SK-N-SH (cell line): ENCODE measurements around the gene TTC23. TPM values are rescaled to one million over a fixed set of nuclear protein-coding genes. Genes with fewer than 3 reads are reported as not detected.

Experiments
- CTCF ChIA-PET: fragments of 300-600, 350-600 bp; formaldehyde crosslinking; extraction: SDS; loops from one replicate; lab custom pipeline; 2021; lab: Yijun Ruan, JAX
- POLR2A ChIA-PET: fragments of 350-600 bp; sonication (Branson Sonifier 250); formaldehyde crosslinking; extraction: SDS; loops from one replicate; lab custom pipeline; 2020; ENCODE audit warnings: antibody characterized with exemption, inconsistent platforms; lab: Yijun Ruan, JAX
- DNase-seq: peaks from one replicate; pipeline ENCODE4 v3.0.0; 2012
- H2AFZ ChIP-seq: fragments of 200-600 bp; sonication (generic); 2 replicates; pipeline ENCODE4 v1.8.1; 2016; ENCODE audit warnings: antibody characterized with exemption, mild to moderate bottlenecking, low read depth
- H3F3A ChIP-seq: fragments of 200-600 bp; sonication (generic); replicated peaks from 2 replicates; pipeline ENCODE3; 2016; ENCODE audit warnings: antibody characterized with exemption, mild to moderate bottlenecking; ENCODE audit not compliant: insufficient read depth
- H3K27ac ChIP-seq, 2 experiments: fragments of 200-500 bp in 1 of 2; fragments of 200-600 bp in 1 of 2; sonication (Bioruptor generic) in 1 of 2; sonication (generic), shearing (Covaris generic) in 1 of 2; 2 replicates each; pipeline versions ENCODE4 v1.5.1 to v1.6.1; 2014 to 2016; ENCODE audit warnings: low read depth in 2 of 2, inconsistent platforms in 1 of 2, low read length in 1 of 2, mild to moderate bottlenecking in 1 of 2, mixed read lengths in 1 of 2
- H3K27me3 ChIP-seq: fragments of 200-600 bp; sonication (generic), shearing (Covaris generic); 2 replicates; pipeline ENCODE4 v1.6.1; 2016; ENCODE audit warnings: mixed run types; ENCODE audit not compliant: insufficient read depth
- H3K36me3 ChIP-seq, 2 experiments: fragments of 200-500 bp in 1 of 2; fragments of 200-600 bp in 1 of 2; sonication (Bioruptor generic) in 1 of 2; sonication (generic) in 1 of 2; replicated peaks in 1 of 2; 2 replicates each; pipeline versions ENCODE3 to v1.5.1; 2014 to 2016; ENCODE audit warnings: low read length in 1 of 2, mild to moderate bottlenecking in 1 of 2; ENCODE audit not compliant: insufficient read depth in 2 of 2, control insufficient read depth in 1 of 2
- H3K4me1 ChIP-seq, 2 experiments: fragments of 200-500 bp in 1 of 2; fragments of 200-600 bp in 1 of 2; sonication (Bioruptor generic) in 1 of 2; sonication (generic), shearing (Covaris generic) in 1 of 2; 2 replicates each; pipeline versions ENCODE4 v1.5.1 to v1.6.1; 2014 to 2016; ENCODE audit warnings: low read depth in 1 of 2, low read length in 1 of 2, mixed run types in 1 of 2; ENCODE audit not compliant: insufficient read depth in 2 of 2, control insufficient read depth in 1 of 2
- H3K4me2 ChIP-seq: fragments of 200-600 bp; sonication (generic), shearing (Covaris generic); 2 replicates; pipeline ENCODE4 v1.6.1; 2017; ENCODE audit warnings: mixed run types
- H3K4me3 ChIP-seq, 2 experiments: fragments of 200-500 bp in 1 of 2; fragments of 200-600 bp in 1 of 2; sonication (Bioruptor generic) in 1 of 2; sonication (generic), shearing (Covaris generic) in 1 of 2; 2 replicates each; pipeline versions ENCODE4 v1.5.1 to v1.8.1; 2014 to 2016; ENCODE audit warnings: low read depth in 2 of 2, inconsistent platforms in 1 of 2, low read length in 1 of 2, mild to moderate bottlenecking in 1 of 2, mixed read lengths in 1 of 2, moderate library complexity in 1 of 2
- H3K79me2 ChIP-seq: fragments of 200-600 bp; sonication (generic); 2 replicates; pipeline ENCODE4 v1.8.1; 2017; ENCODE audit warnings: mild to moderate bottlenecking; ENCODE audit not compliant: insufficient read depth
- H3K9ac ChIP-seq: fragments of 200-600 bp; sonication (generic); 2 replicates; pipeline ENCODE4 v1.6.1; 2017; ENCODE audit warnings: mixed run types
- H3K9me2 ChIP-seq: fragments of 200-600 bp; sonication (generic); 2 replicates; pipeline ENCODE4 v1.6.1; 2017; ENCODE audit warnings: mixed run types
- H3K9me3 ChIP-seq: fragments of 200-600 bp; sonication (generic); 2 replicates; pipeline ENCODE4 v1.6.1; 2017; ENCODE audit warnings: mixed run types, mild to moderate bottlenecking, moderate library complexity
- H4K20me1 ChIP-seq: fragments of 200-600 bp; sonication (generic); 2 replicates; pipeline ENCODE4 v1.6.1; 2017; ENCODE audit warnings: mild to moderate bottlenecking, mixed run types; ENCODE audit not compliant: insufficient read depth
- ELF1 ChIP-seq: IDR thresholded peaks from 2 replicates; pipeline ENCODE4 v1.4.0; 2012
- EP300 ChIP-seq, 2 experiments: IDR thresholded peaks; 2 replicates each; pipeline versions ENCODE4 v1.4.0 to v1.6.1; 2012; ENCODE audit warnings: borderline replicate concordance in 1 of 2, low read depth in 1 of 2, low read length in 1 of 2
- FOXM1 ChIP-seq: IDR thresholded peaks from 2 replicates; pipeline ENCODE4 v1.4.0; 2012; ENCODE audit warnings: low read depth, mild to moderate bottlenecking
- JUND ChIP-seq: IDR thresholded peaks from 2 replicates; pipeline ENCODE4 v1.4.0; 2012
- NFIC ChIP-seq: IDR thresholded peaks from 2 replicates; pipeline ENCODE4 v1.4.0; 2012; ENCODE audit warnings: borderline replicate concordance
- POLR2AphosphoS5 ChIP-seq: IDR thresholded peaks from 2 replicates; pipeline ENCODE4 v1.6.1; 2012; ENCODE audit warnings: low read depth, low read length
- RAD21 ChIP-seq: IDR thresholded peaks from 2 replicates; pipeline ENCODE4 v1.6.1; 2012; ENCODE audit warnings: mild to moderate bottlenecking, low read length
- RCOR1 ChIP-seq: fragments of 150-350 bp; IDR thresholded peaks from 2 replicates; pipeline ENCODE4 v1.6.1; 2017; ENCODE audit warnings: antibody characterized with exemption, low read length
- RXRA ChIP-seq: IDR thresholded peaks from 2 replicates; pipeline ENCODE4 v1.4.0; 2012; ENCODE audit warnings: low read depth, mild to moderate bottlenecking, borderline replicate concordance
- SIN3A ChIP-seq: IDR thresholded peaks from 2 replicates; pipeline ENCODE4 v1.6.1; 2012; ENCODE audit warnings: low read depth, mild to moderate bottlenecking, low read length, moderate library complexity, borderline replicate concordance
- TAF1 ChIP-seq: IDR thresholded peaks from 2 replicates; pipeline ENCODE4 v1.6.1; 2012; ENCODE audit warnings: low read depth, mild to moderate bottlenecking, low read length, moderate library complexity, borderline replicate concordance
- TCF12 ChIP-seq: IDR thresholded peaks from 2 replicates; pipeline ENCODE4 v1.4.0; 2012
- TEAD4 ChIP-seq: IDR thresholded peaks from 2 replicates; pipeline ENCODE4 v1.4.0; 2012; ENCODE audit warnings: mild to moderate bottlenecking, borderline replicate concordance; ENCODE audit not compliant: insufficient read depth
- YY1 ChIP-seq: IDR thresholded peaks from 2 replicates; pipeline ENCODE4 v1.4.0; 2012; ENCODE audit warnings: low read depth, mild to moderate bottlenecking
- WGBS: methylation state at CpG from one replicate; pipeline ENCODE4 v1.1.6; 2017; ENCODE audit warnings: low lambda C conversion rate; 5-methylcytosine and 5-hydroxymethylcytosine counted together
- polyA plus RNA-seq, 3 experiments: library from polyadenylated mRNA; depleted of rRNA; stranded (reverse); fragments of >200 nt; gene quantifications; 2 replicates each; pipeline ENCODE4 v1.2.3, GENCODE V29; 2012
- TF ChIP-seq, protein P1 (sequence below): IDR thresholded peaks from 2 replicates; pipeline ENCODE4 v1.4.0; 2012; ENCODE audit warnings: low read depth, borderline replicate concordance
- TF ChIP-seq, protein P2 (sequence below): fragments of 150-350 bp; IDR thresholded peaks from 2 replicates; pipeline ENCODE4 v1.6.1; 2016; ENCODE audit warnings: mild to moderate bottlenecking, low read depth, low read length
- TF ChIP-seq, protein P3 (sequence below): IDR thresholded peaks from 2 replicates; pipeline ENCODE4 v1.4.0; 2012; ENCODE audit warnings: low read depth
- TF ChIP-seq, protein P4 (sequence below): IDR thresholded peaks from 2 replicates; pipeline ENCODE4 v1.4.0; 2012; ENCODE audit warnings: low read depth, borderline replicate concordance
- TF ChIP-seq, protein P5 (sequence below): IDR thresholded peaks from 2 replicates; pipeline ENCODE4; 2012
- TF ChIP-seq, protein P6 (sequence below): fragments of 200-600 bp; sonication (generic); IDR thresholded peaks from 2 replicates; pipeline ENCODE4 v1.6.1; 2017; ENCODE audit warnings: antibody characterized with exemption, mild to moderate bottlenecking, moderate library complexity
- TF ChIP-seq, protein P7 (sequence below): IDR thresholded peaks from 2 replicates; pipeline ENCODE4 v1.6.1; 2012; ENCODE audit warnings: mild to moderate bottlenecking, low read depth, low read length, moderate library complexity

The TTC23 gene
- polyA plus RNA-seq, 1 of the 3 experiments (the other 2 are of a cell fraction): 0.79 TPM

DNA sequence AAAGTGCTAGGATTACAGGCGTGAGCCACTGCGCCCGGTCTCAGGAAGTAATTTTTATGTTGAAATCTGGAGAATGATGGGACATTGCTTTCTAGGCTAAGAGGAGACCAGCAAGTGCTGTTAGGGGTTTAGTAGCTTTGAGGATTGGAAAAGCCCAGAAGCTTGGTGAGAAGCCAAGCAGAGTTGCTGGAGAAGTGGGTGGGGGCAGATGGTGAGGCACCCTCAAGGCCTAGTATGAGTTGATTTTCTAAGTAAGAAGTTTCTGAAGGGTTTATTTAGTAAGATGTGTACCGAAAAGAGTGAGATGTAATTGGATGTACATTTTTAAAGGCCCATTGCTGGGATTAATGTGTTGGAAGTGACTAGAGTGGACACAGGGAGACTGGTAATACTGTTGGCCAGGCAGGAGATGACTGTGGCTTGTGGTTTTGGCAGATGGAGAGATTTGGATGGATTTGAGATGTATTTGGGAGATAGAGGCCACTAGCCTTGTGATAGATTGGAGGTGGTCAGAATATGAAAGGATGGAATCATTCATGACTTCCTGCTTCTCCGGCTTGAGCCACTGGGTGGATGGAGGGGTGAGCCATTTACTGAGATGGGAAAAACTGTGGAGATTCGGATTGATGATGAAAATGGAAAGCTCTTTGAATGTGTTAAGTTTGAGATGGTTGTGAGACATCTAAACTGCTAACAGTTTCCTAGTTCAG lies 4.2 kb upstream of the TTC23 start:
- ChIA-PET CTCF (interaction anchor here (0.8 to 4.2 kb wide), 3 partner anchors 19 to 450 kb away, joined by 3 to 18 read pairs (median 10); no protein-coding TSS in a partner anchor), POLR2A (no interaction called here)
- Histone ChIP-seq H3K9ac (no peak overlapping the region), H3K4me3 (0 out of 4 replicates have a peak overlapping the region, but pooled peaks of 1 of the 2 experiments have one; percentile 5), H3K79me2 (no peaks in the 10 kb centered on the region), H2AFZ (peak overlapping the region; percentile 2; the same call in 1 of the 2 replicates), H3F3A (peaks cover 11% of the 10 kb centered on the region), H3K4me1 (peaks cover 8 to 18% of the 10 kb centered on the region in 2 experiments; a peak in 3 of 4 replicates), H4K20me1 (no peaks in the 10 kb centered on the region), H3K27ac (peak overlapping the region in 1 of 2 experiments; percentile 67; a peak in 2 of 4 replicates), H3K9me2 (no peaks in the 10 kb centered on the region), H3K9me3 (no peaks in the 10 kb centered on the region), H3K36me3 (peaks cover 8 to 18% of the 10 kb centered on the region in 2 experiments), H3K4me2 (peak overlapping the region; percentile 58), H3K27me3 (no peaks in the 10 kb centered on the region)
- DNase-seq: peak; percentile 31
- WGBS: 68% methylated on average over 6 of the region's 6 CpGs
- no peak for TF ChIP-seq YY1
- 0 out of 2 replicates have a peak, but pooled peaks have one; percentile 23 for TF ChIP-seq SIN3A
- peak; percentile 90 for TF ChIP-seq TCF12
- peak; percentile 97 for TF ChIP-seq NFIC
- TF ChIP-seq, protein P1, sequence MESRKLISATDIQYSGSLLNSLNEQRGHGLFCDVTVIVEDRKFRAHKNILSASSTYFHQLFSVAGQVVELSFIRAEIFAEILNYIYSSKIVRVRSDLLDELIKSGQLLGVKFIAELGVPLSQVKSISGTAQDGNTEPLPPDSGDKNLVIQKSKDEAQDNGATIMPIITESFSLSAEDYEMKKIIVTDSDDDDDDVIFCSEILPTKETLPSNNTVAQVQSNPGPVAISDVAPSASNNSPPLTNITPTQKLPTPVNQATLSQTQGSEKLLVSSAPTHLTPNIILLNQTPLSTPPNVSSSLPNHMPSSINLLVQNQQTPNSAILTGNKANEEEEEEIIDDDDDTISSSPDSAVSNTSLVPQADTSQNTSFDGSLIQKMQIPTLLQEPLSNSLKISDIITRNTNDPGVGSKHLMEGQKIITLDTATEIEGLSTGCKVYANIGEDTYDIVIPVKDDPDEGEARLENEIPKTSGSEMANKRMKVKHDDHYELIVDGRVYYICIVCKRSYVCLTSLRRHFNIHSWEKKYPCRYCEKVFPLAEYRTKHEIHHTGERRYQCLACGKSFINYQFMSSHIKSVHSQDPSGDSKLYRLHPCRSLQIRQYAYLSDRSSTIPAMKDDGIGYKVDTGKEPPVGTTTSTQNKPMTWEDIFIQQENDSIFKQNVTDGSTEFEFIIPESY: peak; percentile 61; the same call in 1 of the 2 replicates
- TF ChIP-seq, protein P2, sequence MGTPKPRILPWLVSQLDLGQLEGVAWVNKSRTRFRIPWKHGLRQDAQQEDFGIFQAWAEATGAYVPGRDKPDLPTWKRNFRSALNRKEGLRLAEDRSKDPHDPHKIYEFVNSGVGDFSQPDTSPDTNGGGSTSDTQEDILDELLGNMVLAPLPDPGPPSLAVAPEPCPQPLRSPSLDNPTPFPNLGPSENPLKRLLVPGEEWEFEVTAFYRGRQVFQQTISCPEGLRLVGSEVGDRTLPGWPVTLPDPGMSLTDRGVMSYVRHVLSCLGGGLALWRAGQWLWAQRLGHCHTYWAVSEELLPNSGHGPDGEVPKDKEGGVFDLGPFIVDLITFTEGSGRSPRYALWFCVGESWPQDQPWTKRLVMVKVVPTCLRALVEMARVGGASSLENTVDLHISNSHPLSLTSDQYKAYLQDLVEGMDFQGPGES: no peak
- peak; percentile 83 for TF ChIP-seq TEAD4
- peak; percentile 43; the same call in 1 of the 2 replicates for TF ChIP-seq RXRA
- TF ChIP-seq, protein P3, sequence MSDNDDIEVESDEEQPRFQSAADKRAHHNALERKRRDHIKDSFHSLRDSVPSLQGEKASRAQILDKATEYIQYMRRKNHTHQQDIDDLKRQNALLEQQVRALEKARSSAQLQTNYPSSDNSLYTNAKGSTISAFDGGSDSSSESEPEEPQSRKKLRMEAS: peak; percentile 55
- no peak for TF ChIP-seq TAF1
- TF ChIP-seq, protein P4, sequence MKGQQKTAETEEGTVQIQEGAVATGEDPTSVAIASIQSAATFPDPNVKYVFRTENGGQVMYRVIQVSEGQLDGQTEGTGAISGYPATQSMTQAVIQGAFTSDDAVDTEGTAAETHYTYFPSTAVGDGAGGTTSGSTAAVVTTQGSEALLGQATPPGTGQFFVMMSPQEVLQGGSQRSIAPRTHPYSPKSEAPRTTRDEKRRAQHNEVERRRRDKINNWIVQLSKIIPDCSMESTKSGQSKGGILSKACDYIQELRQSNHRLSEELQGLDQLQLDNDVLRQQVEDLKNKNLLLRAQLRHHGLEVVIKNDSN: no peak
- TF ChIP-seq JUND: peak; percentile 87
- TF ChIP-seq, protein P5, sequence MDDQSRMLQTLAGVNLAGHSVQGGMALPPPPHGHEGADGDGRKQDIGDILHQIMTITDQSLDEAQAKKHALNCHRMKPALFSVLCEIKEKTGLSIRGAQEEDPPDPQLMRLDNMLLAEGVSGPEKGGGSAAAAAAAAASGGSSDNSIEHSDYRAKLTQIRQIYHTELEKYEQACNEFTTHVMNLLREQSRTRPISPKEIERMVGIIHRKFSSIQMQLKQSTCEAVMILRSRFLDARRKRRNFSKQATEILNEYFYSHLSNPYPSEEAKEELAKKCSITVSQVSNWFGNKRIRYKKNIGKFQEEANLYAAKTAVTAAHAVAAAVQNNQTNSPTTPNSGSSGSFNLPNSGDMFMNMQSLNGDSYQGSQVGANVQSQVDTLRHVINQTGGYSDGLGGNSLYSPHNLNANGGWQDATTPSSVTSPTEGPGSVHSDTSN: peak; percentile 94
- TF ChIP-seq, protein P6, sequence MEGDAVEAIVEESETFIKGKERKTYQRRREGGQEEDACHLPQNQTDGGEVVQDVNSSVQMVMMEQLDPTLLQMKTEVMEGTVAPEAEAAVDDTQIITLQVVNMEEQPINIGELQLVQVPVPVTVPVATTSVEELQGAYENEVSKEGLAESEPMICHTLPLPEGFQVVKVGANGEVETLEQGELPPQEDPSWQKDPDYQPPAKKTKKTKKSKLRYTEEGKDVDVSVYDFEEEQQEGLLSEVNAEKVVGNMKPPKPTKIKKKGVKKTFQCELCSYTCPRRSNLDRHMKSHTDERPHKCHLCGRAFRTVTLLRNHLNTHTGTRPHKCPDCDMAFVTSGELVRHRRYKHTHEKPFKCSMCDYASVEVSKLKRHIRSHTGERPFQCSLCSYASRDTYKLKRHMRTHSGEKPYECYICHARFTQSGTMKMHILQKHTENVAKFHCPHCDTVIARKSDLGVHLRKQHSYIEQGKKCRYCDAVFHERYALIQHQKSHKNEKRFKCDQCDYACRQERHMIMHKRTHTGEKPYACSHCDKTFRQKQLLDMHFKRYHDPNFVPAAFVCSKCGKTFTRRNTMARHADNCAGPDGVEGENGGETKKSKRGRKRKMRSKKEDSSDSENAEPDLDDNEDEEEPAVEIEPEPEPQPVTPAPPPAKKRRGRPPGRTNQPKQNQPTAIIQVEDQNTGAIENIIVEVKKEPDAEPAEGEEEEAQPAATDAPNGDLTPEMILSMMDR: peak; percentile 30; the same call in 1 of the 2 replicates
- peak; percentile 56; the same call in 1 of the 2 replicates for TF ChIP-seq FOXM1
- peak in 1 of 2 experiments; percentile 81; a peak in 1 of 4 replicates for TF ChIP-seq EP300 (IDR thresholded peaks at IDR 0.05; ENCODE audit: borderline replicate concordance in 1 of 2, low read depth in 1 of 2, low read length in 1 of 2)
- TF ChIP-seq RAD21: no peak
- peak; percentile 63 for TF ChIP-seq ELF1
- no peak for TF ChIP-seq RCOR1
- TF ChIP-seq, protein P7, sequence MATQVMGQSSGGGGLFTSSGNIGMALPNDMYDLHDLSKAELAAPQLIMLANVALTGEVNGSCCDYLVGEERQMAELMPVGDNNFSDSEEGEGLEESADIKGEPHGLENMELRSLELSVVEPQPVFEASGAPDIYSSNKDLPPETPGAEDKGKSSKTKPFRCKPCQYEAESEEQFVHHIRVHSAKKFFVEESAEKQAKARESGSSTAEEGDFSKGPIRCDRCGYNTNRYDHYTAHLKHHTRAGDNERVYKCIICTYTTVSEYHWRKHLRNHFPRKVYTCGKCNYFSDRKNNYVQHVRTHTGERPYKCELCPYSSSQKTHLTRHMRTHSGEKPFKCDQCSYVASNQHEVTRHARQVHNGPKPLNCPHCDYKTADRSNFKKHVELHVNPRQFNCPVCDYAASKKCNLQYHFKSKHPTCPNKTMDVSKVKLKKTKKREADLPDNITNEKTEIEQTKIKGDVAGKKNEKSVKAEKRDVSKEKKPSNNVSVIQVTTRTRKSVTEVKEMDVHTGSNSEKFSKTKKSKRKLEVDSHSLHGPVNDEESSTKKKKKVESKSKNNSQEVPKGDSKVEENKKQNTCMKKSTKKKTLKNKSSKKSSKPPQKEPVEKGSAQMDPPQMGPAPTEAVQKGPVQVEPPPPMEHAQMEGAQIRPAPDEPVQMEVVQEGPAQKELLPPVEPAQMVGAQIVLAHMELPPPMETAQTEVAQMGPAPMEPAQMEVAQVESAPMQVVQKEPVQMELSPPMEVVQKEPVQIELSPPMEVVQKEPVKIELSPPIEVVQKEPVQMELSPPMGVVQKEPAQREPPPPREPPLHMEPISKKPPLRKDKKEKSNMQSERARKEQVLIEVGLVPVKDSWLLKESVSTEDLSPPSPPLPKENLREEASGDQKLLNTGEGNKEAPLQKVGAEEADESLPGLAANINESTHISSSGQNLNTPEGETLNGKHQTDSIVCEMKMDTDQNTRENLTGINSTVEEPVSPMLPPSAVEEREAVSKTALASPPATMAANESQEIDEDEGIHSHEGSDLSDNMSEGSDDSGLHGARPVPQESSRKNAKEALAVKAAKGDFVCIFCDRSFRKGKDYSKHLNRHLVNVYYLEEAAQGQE: 0 out of 2 replicates have a peak, but pooled peaks have one; percentile 13
- peak; percentile 66; the same call in 1 of the 2 replicates for TF ChIP-seq POLR2AphosphoS5
